ENCODE data around the gene AP1B1.

Gene AP1B1

GRCh38 chr22:29319072-29319471 is 69.3 kb downstream of the AP1B1 start:
- ChIA-PET CTCF (interaction anchor here (1.0 kb wide), 1 partner anchor 8 kb away, joined by 4 read pairs; no protein-coding TSS in a partner anchor), POLR2A (no interaction called here)
- no peak for DNase-seq (ENCODE audit: extremely low spot score)
- TF ChIP-seq CTCF (IDR thresholded peaks at IDR 0.05; ENCODE audit: control extremely low read depth, extremely low read depth, low read depth, missing control alignments), result no peak

- ChIA-PET CTCF (interaction anchor here (1.2 to 1.5 kb wide), 2 partner anchors 11 to 46 kb away, joined by 3 to 4 read pairs; partner anchors contain the start of gene GAS2L1), POLR2A (no interaction called here)
- no peak for DNase-seq (ENCODE audit: extremely low spot score)
- TF ChIP-seq CTCF (IDR thresholded peaks at IDR 0.05; ENCODE audit: control extremely low read depth, extremely low read depth, low read depth, missing control alignments), result no peak
These were observed 70.4 kb downstream of the AP1B1 start for GRCh38 chr22:29317827-29318454.

GRCh38 chr22:29316141-29316828 is 72.1 kb downstream of the AP1B1 start:
- DNase-seq (ENCODE audit: extremely low spot score), result no peak
- POLR2A ChIA-PET, result no interaction called here
- TF ChIP-seq CTCF (IDR thresholded peaks at IDR 0.05; ENCODE audit: control extremely low read depth, extremely low read depth, low read depth, missing control alignments), result no peak
- CTCF ChIA-PET, result interaction anchor here (1.0 to 1.5 kb wide), 3 partner anchors 10 to 48 kb away, joined by 3 to 4 read pairs (median 3); partner anchors contain the start of gene GAS2L1

- DNase-seq (ENCODE audit: extremely low spot score), result no peak
- TF ChIP-seq CTCF (IDR thresholded peaks at IDR 0.05; ENCODE audit: control extremely low read depth, extremely low read depth, low read depth, missing control alignments), result no peak
- CTCF ChIA-PET, result no interaction called here
- POLR2A ChIA-PET, result no interaction called here
These were observed 72.9 kb downstream of the AP1B1 start, which contains the start of gene RASL10A for GRCh38 chr22:29315286-29316140. RASL10A (minus strand) TSS chr22:29315697; CDS start chr22:29315246, 451 bp downstream.

GRCh38 chr22:29314537-29315285 is 73.7 kb downstream of the AP1B1 start:
- no peak for DNase-seq (ENCODE audit: extremely low spot score)
- CTCF ChIA-PET, result interaction anchor here (2.3 kb wide), 1 partner anchor 11 kb away, joined by 10 read pairs; no protein-coding TSS in a partner anchor

More at GRCh38 chr22:29314537-29315285, 73.7 kb downstream of the AP1B1 start:
- POLR2A ChIA-PET, result no interaction called here
- no peak for TF ChIP-seq CTCF (IDR thresholded peaks at IDR 0.05; ENCODE audit: control extremely low read depth, extremely low read depth, low read depth, missing control alignments)

Measured in GM10248 (cell line).